Endothelial cell (in vitro differentiated cells): ENCODE data around the gene DENND1A. TPM values are rescaled to one million over a fixed set of nuclear protein-coding genes. Genes with fewer than 3 reads are reported as not detected.

Experiments used
- DNase-seq: peaks from one replicate; pipeline ENCODE4 v3.0.0; 2021; ENCODE audit warnings: low spot score
- H3K27ac Mint-ChIP-seq: one replicate; pipeline ENCODE4 v1.8.0; 2021; ENCODE audit warnings: mixed read lengths, inconsistent platforms; ENCODE audit not compliant: unreplicated experiment
- H3K27me3 Mint-ChIP-seq: one replicate; pipeline ENCODE4 v1.8.0; 2021; ENCODE audit warnings: mild to moderate bottlenecking, moderate library complexity, mixed read lengths, inconsistent platforms; ENCODE audit not compliant: unreplicated experiment
- H3K36me3 Mint-ChIP-seq: one replicate; pipeline ENCODE4 v1.8.0; 2021; ENCODE audit warnings: mild to moderate bottlenecking, low read depth, mixed read lengths, inconsistent platforms; ENCODE audit not compliant: unreplicated experiment
- H3K4me1 Mint-ChIP-seq: one replicate; pipeline ENCODE4 v1.8.0; 2021; ENCODE audit warnings: mild to moderate bottlenecking, mixed read lengths, inconsistent platforms; ENCODE audit not compliant: unreplicated experiment
- H3K4me3 Mint-ChIP-seq: one replicate; pipeline ENCODE4 v1.8.0; 2021; ENCODE audit warnings: mild to moderate bottlenecking, mixed read lengths, inconsistent platforms; ENCODE audit not compliant: unreplicated experiment
- H3K9me3 Mint-ChIP-seq: one replicate; pipeline ENCODE4 v1.8.0; 2021; ENCODE audit warnings: mixed read lengths, inconsistent platforms; ENCODE audit not compliant: unreplicated experiment
- CTCF ChIP-seq: fragments of 200-600 bp; sonication (generic); IDR thresholded peaks from one replicate; pipeline ENCODE4 v1.5.0; 2021; ENCODE audit warnings: antibody characterized with exemption; ENCODE audit not compliant: unreplicated experiment
- total RNA-seq: library from RNA; stranded (reverse); fragmentation: NEBNext Ultra II Directional; extraction: Animal tissue kit (Norgen Biotek cat#: 25700); gene quantifications from one replicate; pipeline ENCODE4 v1.2.1, GENCODE V29; 2021; ENCODE audit not compliant: unreplicated experiment

DENND1A gene
- total RNA-seq, 1 donor from 2014 or later, result 14.1 TPM

GRCh38 chr9:123567013-123567412, 362.9 kb downstream of the DENND1A start:
- TF ChIP-seq CTCF, result no peak
- Mint-ChIP-seq H3K36me3 (peaks cover under 1% of the 10 kb centered on the region), H3K4me3 (no peak overlapping the region), H3K9me3 (no peaks in the 10 kb centered on the region), H3K4me1 (peaks cover 13% of the 10 kb centered on the region), H3K27me3 (no peaks in the 10 kb centered on the region), H3K27ac (no peak overlapping the region)
- DNase-seq, result no peak

- H3K27me3 Mint-ChIP-seq, result no peaks in the 10 kb centered on the region
- DNase-seq, result no peak
- no peak for TF ChIP-seq CTCF
- H3K4me3 Mint-ChIP-seq, result no peak overlapping the region
- no peaks in the 10 kb centered on the region for H3K9me3 Mint-ChIP-seq
- peaks cover 13% of the 10 kb centered on the region for H3K4me1 Mint-ChIP-seq
- H3K27ac Mint-ChIP-seq, result no peak overlapping the region
- peaks cover 4% of the 10 kb centered on the region for H3K36me3 Mint-ChIP-seq
Measured at GRCh38 chr9:123564652-123565051, 365.3 kb downstream of the DENND1A start.

- Mint-ChIP-seq H3K27me3 (peaks cover 1% of the 10 kb centered on the region), H3K27ac (no peak overlapping the region), H3K9me3 (no peaks in the 10 kb centered on the region), H3K4me3 (no peak overlapping the region), H3K36me3 (peaks cover 4% of the 10 kb centered on the region), H3K4me1 (no peaks in the 10 kb centered on the region)
- no peak for TF ChIP-seq CTCF
- DNase-seq, result no peak
Measured at GRCh38 chr9:123562844-123563346, 367.0 kb downstream of the DENND1A start.

GRCh38 chr9:123561046-123561445, 368.9 kb downstream of the DENND1A start:
- no peak overlapping the region for H3K4me3 Mint-ChIP-seq
- H3K36me3 Mint-ChIP-seq, result peaks cover 4% of the 10 kb centered on the region
- TF ChIP-seq CTCF, result no peak
- no peaks in the 10 kb centered on the region for H3K9me3 Mint-ChIP-seq
- H3K27me3 Mint-ChIP-seq, result peaks cover 3% of the 10 kb centered on the region
- H3K4me1 Mint-ChIP-seq, result peaks cover 6% of the 10 kb centered on the region
- no peak overlapping the region for H3K27ac Mint-ChIP-seq
- no peak for DNase-seq

- no peak for DNase-seq
- H3K4me3 Mint-ChIP-seq, result no peak overlapping the region
- H3K27me3 Mint-ChIP-seq, result peaks cover 6% of the 10 kb centered on the region
- H3K4me1 Mint-ChIP-seq, result peaks cover 7% of the 10 kb centered on the region
- peaks cover under 1% of the 10 kb centered on the region for H3K36me3 Mint-ChIP-seq
- H3K9me3 Mint-ChIP-seq, result no peaks in the 10 kb centered on the region
- H3K27ac Mint-ChIP-seq, result no peak overlapping the region
- TF ChIP-seq CTCF, result no peak
Measured at GRCh38 chr9:123556464-123557435, 373.2 kb downstream of the DENND1A start.
